H1 (cell line): ENCODE measurements around the gene R3HCC1L. TPM values are rescaled to one million over a fixed set of nuclear protein-coding genes. Genes with fewer than 3 reads are reported as not detected.

ENCODE experiments used
- CTCF ChIA-PET: fragments of 300-600 bp; sonication (Branson Sonifier 250); formaldehyde crosslinking; loops from one replicate; lab custom pipeline; 2021; ENCODE audit not compliant: partially characterized antibody; lab: Charles Lee
- POLR2A ChIA-PET: fragments of 300-600 bp; sonication (Branson Sonifier 250); formaldehyde crosslinking; loops from one replicate; lab custom pipeline; 2021; ENCODE audit warnings: inconsistent platforms; ENCODE audit not compliant: partially characterized antibody; lab: Charles Lee
- DNase-seq, 2 experiments: peaks; one replicate each; pipeline versions ENCODE4 v3.0.0 to v3.0.0-alpha.2; 2010 to 2022; ENCODE audit warnings: low spot score in 2 of 2, low read depth in 1 of 2, mixed read lengths in 1 of 2
- FAIRE-seq: peaks from 2 replicates; lab custom pipeline; 2011; peaks lifted over from hg19 to GRCh38; lab: Jason Lieb, UNC
- H2AFZ ChIP-seq: 2 replicates; pipeline ENCODE4 v1.8.1; 2012; ENCODE audit warnings: low read length, inconsistent platforms
- H2AK5ac ChIP-seq: 2 replicates; pipeline ENCODE4 v1.6.1; 2013; ENCODE audit warnings: low read depth, low read length
- H2BK120ac ChIP-seq: replicated peaks from 2 replicates; pipeline ENCODE3; 2013; ENCODE audit warnings: low read depth, low read length, inconsistent platforms
- H2BK12ac ChIP-seq: 2 replicates; pipeline ENCODE4 v1.6.1; 2013; ENCODE audit warnings: low read depth, low read length
- H2BK15ac ChIP-seq: 2 replicates; pipeline ENCODE4 v1.6.1; 2013; ENCODE audit warnings: low read length
- H2BK20ac ChIP-seq: 2 replicates; pipeline ENCODE4 v1.6.1; 2013; ENCODE audit warnings: low read length
- H2BK5ac ChIP-seq: 2 replicates; pipeline ENCODE4 v1.6.1; 2013; ENCODE audit warnings: low read depth, low read length
- H3K14ac ChIP-seq: 2 replicates; pipeline ENCODE4 v1.6.1; 2013; ENCODE audit warnings: inconsistent platforms; ENCODE audit not compliant: insufficient read length
- H3K18ac ChIP-seq: 2 replicates; pipeline ENCODE4 v1.6.1; 2013; ENCODE audit warnings: low read length; ENCODE audit errors: extremely low read depth
- H3K23ac ChIP-seq: 2 replicates; pipeline ENCODE4 v1.6.1; 2013; ENCODE audit warnings: inconsistent platforms; ENCODE audit not compliant: insufficient read length
- H3K23me2 ChIP-seq: 2 replicates; pipeline ENCODE4 v1.6.1; 2013; ENCODE audit warnings: low read depth, low read length
- H3K27ac ChIP-seq: 2 replicates; pipeline ENCODE4 v1.6.1; 2011; ENCODE audit warnings: low read depth, low read length, inconsistent platforms
- H3K27me3 ChIP-seq, 4 experiments: replicated peaks in 1 of 4; 1 replicate in 1 of 4; 2 replicates in 3 of 4; pipeline versions ENCODE4 v1.6.1 to v1.8.1; 2011 to 2013; ENCODE audit warnings: low read length in 3 of 4, mild to moderate bottlenecking in 3 of 4, inconsistent platforms in 2 of 4, mixed read lengths in 2 of 4, moderate library complexity in 1 of 4; ENCODE audit not compliant: control insufficient read depth in 3 of 4, insufficient read depth in 3 of 4; ENCODE audit errors: extremely low read depth in 1 of 4
- H3K36me3 ChIP-seq, 4 experiments: 2 replicates each; pipeline versions ENCODE4 v1.6.1 to v1.8.1; 2011 to 2013; ENCODE audit warnings: mild to moderate bottlenecking in 4 of 4, low read length in 3 of 4, moderate library complexity in 2 of 4, control low read depth in 1 of 4, inconsistent platforms in 1 of 4; ENCODE audit not compliant: insufficient read depth in 4 of 4, control insufficient read depth in 2 of 4
- H3K4ac ChIP-seq: replicated peaks from 2 replicates; pipeline ENCODE3; 2013; ENCODE audit warnings: low read length, low read depth, mixed read lengths, inconsistent platforms; ENCODE audit not compliant: insufficient read length
- H3K4me1 ChIP-seq, 4 experiments: replicated peaks in 1 of 4; 1 replicate in 1 of 4; 2 replicates in 3 of 4; pipeline versions ENCODE4 v1.6.1 to v1.8.1; 2011 to 2013; ENCODE audit warnings: low read length in 3 of 4, inconsistent platforms in 2 of 4, mixed read lengths in 1 of 4; ENCODE audit not compliant: insufficient read depth in 4 of 4, control insufficient read depth in 3 of 4
- H3K4me2 ChIP-seq, 2 experiments: 2 replicates each; pipeline versions ENCODE4 v1.6.1 to v1.8.1; 2011 to 2013; ENCODE audit warnings: low read depth in 2 of 2, low read length in 2 of 2, control low read depth in 1 of 2, inconsistent platforms in 1 of 2, mild to moderate bottlenecking in 1 of 2; ENCODE audit not compliant: insufficient read depth in 1 of 2
- H3K4me3 ChIP-seq, 4 experiments: fragments of 200-600, 300-600 bp in 1 of 4; sonication (generic), shearing (Covaris generic), sonication (Bioruptor Twin) in 1 of 4; 2 replicates each; pipeline versions ENCODE4 v1.5.1 to v1.8.1; 2011 to 2016; ENCODE audit warnings: low read length in 4 of 4, low read depth in 3 of 4, control low read depth in 2 of 4, inconsistent platforms in 2 of 4, mild to moderate bottlenecking in 2 of 4, mixed read lengths in 1 of 4, moderate library complexity in 1 of 4; ENCODE audit not compliant: insufficient read depth in 2 of 4; ENCODE audit errors: extremely low read depth in 1 of 4
- H3K56ac ChIP-seq: replicated peaks from 2 replicates; pipeline ENCODE3; 2013; ENCODE audit warnings: low read depth, mild to moderate bottlenecking, mixed read lengths, low read length, inconsistent platforms; ENCODE audit not compliant: insufficient read length
- H3K79me1 ChIP-seq: 2 replicates; pipeline ENCODE4 v1.6.1; 2013; ENCODE audit warnings: low read depth, low read length, control low read depth
- H3K79me2 ChIP-seq, 2 experiments: 2 replicates each; pipeline versions ENCODE4 v1.6.1 to v1.8.1; 2012 to 2013; ENCODE audit warnings: low read length in 2 of 2, mild to moderate bottlenecking in 2 of 2, inconsistent platforms in 1 of 2; ENCODE audit not compliant: insufficient read depth in 2 of 2, control insufficient read depth in 1 of 2
- H3K9ac ChIP-seq, 4 experiments: replicated peaks in 1 of 4; 1 replicate in 1 of 4; 2 replicates in 3 of 4; pipeline versions ENCODE4 v1.6.1 to v1.8.1; 2011 to 2013; ENCODE audit warnings: low read depth in 3 of 4, low read length in 3 of 4, control low read depth in 2 of 4, mild to moderate bottlenecking in 2 of 4, moderate library complexity in 2 of 4, inconsistent platforms in 1 of 4; ENCODE audit errors: extremely low read depth in 1 of 4
- H3K9me3 ChIP-seq, 2 experiments: 2 replicates each; pipeline versions ENCODE4 v1.6.1 to v1.8.1; 2012 to 2013; ENCODE audit warnings: mild to moderate bottlenecking in 2 of 2, moderate library complexity in 2 of 2, control low read depth in 1 of 2, inconsistent platforms in 1 of 2, low read depth in 1 of 2, low read length in 1 of 2, mixed read lengths in 1 of 2; ENCODE audit not compliant: insufficient read depth in 2 of 2
- H4K20me1 ChIP-seq, 2 experiments: replicated peaks in 1 of 2; 2 replicates each; pipeline versions ENCODE3 to v1.8.1; 2011 to 2013; ENCODE audit warnings: inconsistent platforms in 2 of 2, low read length in 2 of 2, mild to moderate bottlenecking in 1 of 2; ENCODE audit not compliant: insufficient read depth in 2 of 2, control insufficient read depth in 1 of 2
- H4K5ac ChIP-seq: 2 replicates; pipeline ENCODE4 v1.6.1; 2013; ENCODE audit warnings: low read length, low read depth, mixed read lengths, inconsistent platforms; ENCODE audit not compliant: insufficient read length
- H4K8ac ChIP-seq: 2 replicates; pipeline ENCODE4 v1.8.0; 2013; ENCODE audit warnings: mild to moderate bottlenecking, moderate library complexity, low read length, inconsistent platforms; ENCODE audit not compliant: insufficient read depth; ENCODE audit errors: extremely low read depth
- H4K91ac ChIP-seq: replicated peaks from 2 replicates; pipeline ENCODE3; 2013; ENCODE audit warnings: low read length, mixed read lengths, inconsistent platforms; ENCODE audit not compliant: insufficient read length
- CTCF ChIP-seq, 3 experiments: IDR thresholded peaks; 1 replicate in 2 of 3; 2 replicates in 1 of 3; pipeline versions ENCODE4 v1.5.1 to v1.6.1; 2011; ENCODE audit warnings: low read length in 3 of 3, mild to moderate bottlenecking in 3 of 3, inconsistent platforms in 2 of 3, low read depth in 1 of 3, moderate library complexity in 1 of 3; ENCODE audit not compliant: insufficient read depth in 1 of 3; ENCODE audit errors: control extremely low read depth in 1 of 3
- EGR1 ChIP-seq: IDR thresholded peaks from 2 replicates; pipeline ENCODE4 v1.6.1; 2011; ENCODE audit warnings: low read depth, low read length, borderline replicate concordance
- WGBS, 2 experiments: shearing (Covaris generic) in 1 of 2; methylation state at CpG; one replicate each; pipeline versions ENCODE4 v1.1.6 to v1.1.7; 2013 to 2015; ENCODE audit warnings: low lambda C conversion rate in 2 of 2, mixed read lengths in 2 of 2, inconsistent platforms in 1 of 2, low coverage in 1 of 2, missing lambda C conversion rate in 1 of 2; ENCODE audit not compliant: insufficient replicate concordance in 2 of 2, insufficient coverage in 1 of 2, insufficient read length in 1 of 2; ENCODE audit errors: extremely low coverage in 1 of 2, missing lambda C conversion rate in 1 of 2; 5-methylcytosine and 5-hydroxymethylcytosine counted together
- polyA plus RNA-seq, 7 experiments: library from polyadenylated mRNA; depleted of rRNA in 3 of 7; stranded (reverse) in 5 of 7; unstranded in 2 of 7; fragments of >200 nt in 5 of 7; fragments of 200-250 nt in 2 of 7; gene quantifications; 1 replicate in 5 of 7; 2 replicates in 1 of 7; 4 replicates in 1 of 7; pipeline versions ENCODE4 v1.2.1 to v1.2.3, GENCODE V29; 2011 to 2013; ENCODE audit warnings: missing spikeins in 2 of 7, mixed read lengths in 2 of 7
- total RNA-seq: library from RNA; stranded (reverse); fragmentation: NEBNext Ultra II Directional; extraction: Animal tissue kit (Norgen Biotek cat#: 25700); gene quantifications from 2 replicates; pipeline ENCODE4 v1.2.1, GENCODE V29; 2021

The R3HCC1L gene
- total and polyA plus RNA-seq, 2 of the 8 experiments (the other 6 are each of a cell fraction or from before 2014, with no cell fraction given) = 6.9 to 13.9 TPM

GRCh38 chr10:98289802-98290209, 155.3 kb downstream of the R3HCC1L start:
- no peaks in the 10 kb centered on the region for H3K79me2 ChIP-seq
- no peak overlapping the region for H3K27ac ChIP-seq
- H3K4me3 ChIP-seq = no peak overlapping the region
- H3K36me3 ChIP-seq = no peaks in the 10 kb centered on the region
- 64% methylated on average over 10 of the region's 10 CpGs; no CpG with 5 or more reads in 1 of the 2 experiments for WGBS, 2 experiments
- H3K4me1 ChIP-seq = peaks cover 0 to 5% (median 3%) of the 10 kb centered on the region in 4 experiments; a peak in 4 of 7 replicates
- no peak overlapping the region for H3K14ac ChIP-seq
- FAIRE-seq (no peak), DNase-seq (no peak)
- no peak overlapping the region for H4K8ac ChIP-seq
- H3K4me2 ChIP-seq = no peak overlapping the region
- no peak overlapping the region for H2BK120ac ChIP-seq
- no peaks in the 10 kb centered on the region for H3K27me3 ChIP-seq
- H4K91ac ChIP-seq = no peak overlapping the region
- no peak overlapping the region for H4K5ac ChIP-seq
- no peak overlapping the region for H2BK15ac ChIP-seq
- H3K9ac ChIP-seq = no peak overlapping the region
- ChIA-PET CTCF (interaction anchor here (0.9 to 2.4 kb wide), 7 partner anchors 13 to 46 kb away, joined by 3 to 9 read pairs (median 5); no protein-coding TSS in a partner anchor), POLR2A (no interaction called here)
- H4K20me1 ChIP-seq = no peaks in the 10 kb centered on the region
- H3K9me3 ChIP-seq = no peaks in the 10 kb centered on the region
- TF ChIP-seq CTCF (IDR thresholded peaks at IDR 0.05; ENCODE audit: control extremely low read depth in 1 of 3, insufficient read depth in 1 of 3, low read depth in 1 of 3, low read length in 3 of 3) (peak in 1 of 3 experiments; percentile 15; a peak in 1 of 4 replicates), EGR1 (no peak)
- no peak overlapping the region for H2AK5ac ChIP-seq
- no peak overlapping the region for H2BK5ac ChIP-seq
- H3K23me2 ChIP-seq = no peaks in the 10 kb centered on the region
- H3K23ac ChIP-seq = no peak overlapping the region
- H3K18ac ChIP-seq = no peak overlapping the region
- no peak overlapping the region for H3K56ac ChIP-seq
- no peak overlapping the region for H2BK20ac ChIP-seq
- no peak overlapping the region for H2BK12ac ChIP-seq
- no peak overlapping the region for H3K4ac ChIP-seq
- no peaks in the 10 kb centered on the region for H3K79me1 ChIP-seq
- H2AFZ ChIP-seq = 0 out of 2 replicates have a peak overlapping the region, but pooled peaks have one; percentile 41
